Right renal pelvis (tissue), 4 donors: ENCODE data around the gene EIF4G3. TPM values are rescaled to one million over a fixed set of nuclear protein-coding genes. Genes with fewer than 3 reads are reported as not detected.

ENCODE experiments used
- DNase-seq, 4 donors: peaks; one replicate each; pipeline ENCODE4 v3.0.0-alpha.2; 2013; ENCODE audit warnings: low read depth in 4 of 4, low spot score in 3 of 4, missing footprints in 1 of 4
- polyA plus RNA-seq, 4 donors: library from polyadenylated mRNA; unstranded; fragments of 120-200 nt; gene quantifications; one replicate each; pipeline ENCODE4 v1.2.1, GENCODE V29; 2013; ENCODE audit not compliant: insufficient read length in 4 of 4

Gene EIF4G3
- polyA plus RNA-seq, 4 donors, result 64.4 to 76.1 (median 72.2) TPM

DNA sequence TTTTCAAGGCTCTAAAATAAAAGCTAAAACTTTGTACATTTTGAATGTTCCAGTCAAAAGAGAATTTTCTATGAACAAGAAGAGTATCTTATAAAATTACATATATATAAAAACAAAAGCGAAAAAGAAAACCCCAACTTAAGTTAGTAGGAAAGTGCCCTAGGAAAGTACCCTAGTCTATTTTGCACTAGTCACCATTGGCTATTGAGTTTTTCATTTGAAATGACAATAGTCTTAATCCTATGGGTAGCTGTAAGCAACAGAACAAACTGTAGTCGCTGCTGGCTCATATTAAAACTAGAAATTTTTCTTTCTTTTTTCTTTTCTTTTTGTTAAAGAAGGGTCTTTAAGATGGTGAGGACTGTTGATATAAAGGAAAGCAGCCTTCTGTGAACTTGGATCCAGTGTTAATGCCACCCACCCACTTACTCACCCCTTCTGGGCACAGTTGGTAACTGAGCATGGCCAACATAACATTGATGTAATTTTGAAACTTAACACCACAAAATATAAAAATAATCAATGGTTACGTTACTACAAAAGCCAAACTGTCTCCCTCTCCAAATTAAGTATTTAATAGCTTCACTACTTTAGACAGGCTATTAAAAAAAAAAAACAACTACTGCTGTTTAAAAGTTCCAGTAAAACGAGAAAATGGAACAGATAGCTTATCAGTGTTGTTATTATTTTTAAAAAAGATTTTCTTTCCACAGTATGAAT, 177.0 kb downstream of the EIF4G3 start:
- no peak for DNase-seq

DNA sequence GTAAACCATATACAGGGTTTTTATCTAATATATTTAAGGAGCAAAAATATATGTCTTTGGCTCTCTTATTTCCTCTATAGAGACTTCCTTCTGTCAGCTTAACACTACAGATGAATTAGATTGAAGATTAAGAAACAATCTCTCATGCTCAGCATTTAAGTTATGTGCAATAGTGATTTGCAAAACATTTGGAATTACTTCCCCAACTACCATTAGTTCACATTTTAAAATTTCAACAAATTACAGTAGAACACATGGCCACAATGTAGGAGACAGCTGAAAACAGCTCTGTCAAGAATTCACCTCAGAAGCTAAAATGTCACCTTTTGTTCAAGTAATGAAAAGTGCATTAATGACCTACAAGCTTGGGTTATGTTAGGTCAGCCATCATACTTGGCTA, 177.9 kb downstream of the EIF4G3 start:
- DNase-seq, result no peak

DNA sequence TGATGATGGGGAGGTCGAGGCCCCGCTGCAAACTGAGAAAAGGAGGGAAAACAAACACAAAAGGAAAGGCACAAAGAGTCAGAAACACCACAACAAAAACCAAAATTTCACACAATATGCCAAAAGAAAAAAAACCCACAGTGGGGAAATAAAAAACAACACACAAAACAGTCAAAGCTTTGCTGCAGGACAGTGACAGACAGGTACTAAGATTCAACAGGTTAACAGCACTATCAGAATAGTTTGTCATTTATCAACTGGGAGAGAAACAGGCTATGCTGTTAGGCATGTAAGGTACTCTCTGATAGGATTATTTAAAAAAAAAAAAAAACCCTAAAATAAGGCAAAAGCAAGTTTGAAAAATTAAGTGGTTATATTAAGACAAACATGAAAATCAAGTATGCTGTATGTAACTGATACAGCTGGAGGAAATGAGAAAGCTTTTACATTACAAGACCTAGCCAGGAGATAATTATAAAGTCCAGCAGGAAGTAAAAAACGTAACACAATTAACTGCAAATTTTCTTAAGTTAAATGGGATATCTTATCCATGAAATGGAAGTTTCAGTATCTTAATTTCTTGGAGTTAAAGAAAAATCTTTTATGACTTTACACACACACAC, 179.0 kb downstream of the EIF4G3 start:
- no peak for DNase-seq

DNA sequence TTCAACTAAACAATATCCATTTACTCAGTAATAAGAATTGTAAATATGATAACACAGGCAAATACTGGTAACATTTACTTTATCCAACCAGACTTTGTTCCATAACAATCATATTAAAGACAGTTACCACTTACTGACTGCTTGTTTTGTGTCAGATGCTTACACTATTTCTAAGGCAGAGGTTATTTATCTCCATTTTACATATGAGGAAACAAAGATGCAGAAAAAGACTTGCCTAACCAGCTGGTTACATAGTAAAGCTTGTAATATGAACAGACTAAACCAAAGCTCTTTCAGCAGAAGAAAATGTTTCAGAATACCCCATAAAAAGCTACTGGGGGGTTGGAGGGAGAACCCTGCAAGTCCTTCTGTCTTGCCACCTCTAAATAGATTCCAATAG, 180.1 kb downstream of the EIF4G3 start:
- DNase-seq, result no peak

DNA sequence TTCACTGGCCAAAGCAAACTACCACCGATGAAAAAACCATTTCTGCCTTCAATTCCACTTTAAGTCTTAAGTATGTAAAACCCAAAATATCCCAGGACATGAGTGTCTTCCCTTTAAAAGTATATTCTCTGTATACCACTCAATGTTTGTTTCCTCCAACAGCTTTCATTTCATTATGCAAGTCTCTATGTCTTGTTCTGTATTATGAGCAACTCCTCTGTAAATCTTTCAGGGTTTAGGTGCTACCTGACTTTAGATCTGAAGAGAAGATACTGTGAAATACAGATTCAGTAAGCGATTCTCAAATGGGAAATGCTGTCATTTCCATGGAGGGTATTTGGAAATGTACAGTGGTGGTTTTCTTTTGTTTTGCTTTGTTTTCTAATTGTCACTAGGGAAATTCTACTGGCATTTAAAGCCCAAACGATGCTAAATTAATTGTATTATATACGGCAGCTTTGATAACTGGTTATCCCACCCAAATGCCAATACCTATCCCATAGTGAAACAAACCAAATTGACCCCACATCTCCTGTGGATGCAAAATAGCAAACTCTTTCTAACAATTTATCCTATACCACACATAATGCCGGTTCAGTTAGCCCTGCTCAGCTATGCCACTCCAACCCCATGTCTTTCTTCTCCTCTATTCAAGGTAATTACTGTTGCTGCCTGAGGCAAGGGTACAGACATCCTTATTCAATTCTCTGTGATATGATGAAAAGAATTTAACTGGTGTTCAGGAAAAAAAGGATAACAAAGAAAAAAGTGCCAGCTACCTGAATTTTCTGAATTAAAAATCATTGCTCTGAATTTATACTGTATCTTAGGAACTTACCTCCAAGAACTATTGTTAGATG, 182.8 kb downstream of the EIF4G3 start:
- no peak for DNase-seq

DNA sequence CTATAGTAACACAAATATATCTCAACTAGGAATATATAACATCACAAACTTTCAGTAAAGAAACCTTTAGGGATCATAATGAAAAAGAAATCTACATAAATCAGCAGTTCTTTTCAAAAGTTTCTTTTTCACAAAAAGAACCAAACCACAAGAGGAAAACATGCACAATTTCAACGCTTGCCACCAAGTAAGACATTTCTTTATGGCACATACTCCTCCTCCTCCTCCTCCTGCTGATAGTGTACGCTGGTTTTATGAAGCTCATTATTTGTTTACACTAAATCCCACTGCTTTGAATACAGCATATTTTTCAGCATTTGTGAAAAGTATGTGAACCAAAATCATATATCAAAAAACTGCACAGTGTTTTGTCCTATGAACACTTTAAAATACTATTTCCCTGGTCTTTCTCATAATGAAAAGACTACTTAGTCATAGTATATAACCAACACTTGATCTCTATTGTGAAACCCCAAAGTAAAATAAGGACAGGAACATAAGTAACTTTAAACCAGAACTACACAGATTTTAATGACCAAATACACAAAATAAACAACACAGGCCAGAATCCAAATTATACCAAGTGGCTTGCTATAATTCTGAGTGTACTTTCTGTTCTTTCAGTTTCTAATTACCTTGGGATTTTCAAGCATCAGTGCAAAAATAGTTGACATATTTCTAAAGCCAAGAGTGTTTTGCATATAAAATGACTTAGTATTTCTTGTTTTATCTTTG, 184.2 kb downstream of the EIF4G3 start:
- no peak for DNase-seq

DNA sequence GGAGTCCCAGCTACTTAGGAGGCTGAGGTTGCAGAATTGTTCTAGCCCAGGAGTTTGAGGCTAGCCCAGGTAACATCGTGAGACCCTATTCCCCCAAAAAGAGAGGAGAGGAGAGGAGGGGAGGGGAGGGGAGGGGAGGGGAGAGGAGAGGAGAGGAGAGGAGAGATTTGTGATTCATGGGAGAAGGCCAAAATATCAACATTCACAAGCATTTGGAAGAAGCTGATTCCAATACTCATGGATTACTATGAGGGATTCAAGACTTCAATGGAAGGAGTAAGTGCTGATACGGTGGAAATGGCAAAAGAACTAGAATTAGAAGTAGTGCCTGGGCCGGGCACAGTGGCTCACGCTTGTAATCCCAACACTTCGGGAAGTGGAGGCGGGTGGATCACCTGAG, 187.8 kb downstream of the EIF4G3 start:
- DNase-seq, result no peak

DNA sequence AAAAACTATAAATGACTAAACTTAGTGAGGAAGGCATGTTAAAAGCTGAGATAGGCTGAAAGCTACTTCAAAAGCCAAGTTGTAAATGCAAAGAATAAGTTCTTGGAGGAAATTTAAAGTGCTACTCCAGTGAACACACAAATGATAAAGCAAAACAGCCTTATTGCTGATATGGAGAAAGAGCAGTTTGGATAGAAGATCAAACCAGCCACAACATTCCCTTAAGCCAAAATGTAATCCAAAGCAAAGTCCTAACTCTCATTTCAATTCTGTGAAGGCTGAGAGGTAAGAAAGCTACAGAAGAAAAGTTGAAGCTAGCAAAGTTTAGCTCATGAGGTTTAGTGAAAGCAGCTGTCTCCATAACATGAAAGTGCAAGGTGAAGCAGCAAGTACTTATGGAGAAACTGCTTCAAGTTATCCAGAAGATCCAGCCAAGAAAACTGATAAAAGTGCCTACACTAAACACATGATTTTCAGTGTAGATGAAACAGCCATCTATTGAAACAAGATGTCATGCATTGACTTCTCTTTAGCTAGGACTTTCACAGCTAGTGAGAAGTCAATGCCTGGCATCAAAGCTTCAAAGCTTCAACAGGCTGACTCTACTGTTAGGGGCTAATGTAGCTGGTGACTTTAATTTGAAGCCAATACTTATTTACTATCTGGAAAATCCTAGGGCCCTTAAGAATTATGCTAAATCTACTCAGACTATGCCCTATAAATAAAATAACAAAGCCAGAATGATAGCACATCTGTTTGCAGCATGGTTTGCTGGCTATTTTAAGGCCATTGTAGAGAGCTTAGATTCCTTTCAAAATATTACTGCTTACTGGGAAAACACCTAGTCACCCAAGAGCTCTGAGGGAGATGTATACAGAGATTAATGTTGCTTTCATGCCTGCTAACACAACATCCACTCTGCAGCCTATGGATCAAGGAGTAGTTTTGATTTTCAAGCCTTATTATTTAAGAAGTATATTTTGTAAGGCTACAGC, 188.6 kb downstream of the EIF4G3 start:
- DNase-seq, result no peak

DNA sequence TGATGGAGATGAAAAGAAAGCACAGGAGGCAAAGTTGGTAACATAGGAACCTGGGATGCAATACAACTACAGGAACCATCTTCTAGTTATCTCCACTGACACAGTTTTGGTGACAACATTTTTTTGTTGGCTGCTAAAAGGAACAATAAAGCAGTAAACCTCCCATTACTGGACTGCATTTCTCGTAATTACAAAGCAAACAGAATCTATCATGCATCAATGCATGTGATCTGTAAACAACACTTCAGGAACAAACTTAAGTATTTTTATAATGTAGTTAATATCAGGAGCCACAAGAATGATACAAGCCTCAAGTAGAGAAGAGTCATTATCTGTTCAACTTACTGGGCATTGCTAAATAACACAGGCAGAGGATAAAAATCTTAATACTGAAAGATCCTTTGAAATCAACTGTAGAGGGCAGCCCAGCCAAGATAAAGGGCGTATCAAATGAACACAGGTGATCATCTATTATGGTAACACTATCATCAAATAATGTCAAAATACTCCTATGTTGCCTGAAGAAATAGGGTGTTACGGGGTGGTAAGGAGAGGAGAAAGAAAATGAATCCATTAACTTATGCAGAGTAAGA, 193.3 kb downstream of the EIF4G3 start:
- no peak for DNase-seq

DNA sequence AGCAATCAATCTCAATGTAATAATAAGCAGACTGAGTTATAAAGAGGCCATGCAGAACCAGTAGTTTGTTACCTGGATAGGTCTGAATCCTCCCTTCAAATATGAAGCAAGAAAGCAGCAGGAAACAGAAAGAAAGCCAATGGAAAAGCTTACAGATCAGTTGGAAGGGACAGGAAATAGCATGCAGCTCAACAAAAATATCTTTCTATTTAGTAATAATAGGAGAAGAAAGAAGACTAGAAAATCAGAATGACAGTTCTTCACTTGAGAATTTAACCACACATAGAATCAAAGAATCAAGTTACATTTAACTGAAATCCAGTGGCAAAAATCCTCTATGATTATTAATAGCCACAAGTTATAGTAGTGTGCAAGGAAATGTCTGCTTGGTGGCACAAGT, 194.4 kb downstream of the EIF4G3 start:
- no peak for DNase-seq

DNA sequence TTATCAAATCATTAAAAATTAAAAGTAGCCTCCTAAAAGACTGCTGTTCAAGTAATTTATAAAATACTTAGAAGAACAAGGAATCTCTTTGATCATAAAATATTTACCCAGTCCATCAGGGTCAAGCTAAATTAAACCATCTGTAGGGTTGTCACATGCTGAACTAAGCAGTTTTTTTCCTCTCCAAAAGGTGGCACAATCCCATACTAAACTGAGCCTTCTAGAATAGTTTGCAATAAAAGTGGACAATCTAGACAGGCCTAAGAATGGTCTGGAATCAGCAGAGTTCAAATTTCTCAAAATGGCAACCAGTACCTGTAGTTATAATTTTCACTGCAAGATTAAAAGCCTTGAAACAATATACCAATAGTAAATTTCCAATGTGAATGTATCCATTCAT, 194.8 kb downstream of the EIF4G3 start:
- DNase-seq, result no peak

DNA sequence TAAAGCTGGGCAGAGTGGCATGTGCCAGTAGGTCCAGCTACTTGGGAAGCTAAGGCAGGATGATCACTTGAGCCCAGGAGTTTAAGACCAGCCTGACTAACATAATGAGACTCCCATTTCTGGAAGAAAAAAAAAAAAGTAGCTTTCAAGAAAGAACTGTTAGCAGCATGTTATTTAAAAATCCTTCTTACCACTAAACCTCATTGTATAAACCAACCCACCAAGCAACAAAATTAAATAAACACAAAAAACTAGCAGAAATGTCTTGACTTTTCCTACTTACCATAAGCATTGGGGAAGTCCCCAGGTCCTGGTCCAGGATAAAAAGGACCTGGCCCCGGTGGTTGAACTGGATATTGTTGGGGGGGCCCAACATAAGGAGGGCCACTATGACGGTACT, 196.6 kb downstream of the EIF4G3 start:
- DNase-seq, result no peak

DNA sequence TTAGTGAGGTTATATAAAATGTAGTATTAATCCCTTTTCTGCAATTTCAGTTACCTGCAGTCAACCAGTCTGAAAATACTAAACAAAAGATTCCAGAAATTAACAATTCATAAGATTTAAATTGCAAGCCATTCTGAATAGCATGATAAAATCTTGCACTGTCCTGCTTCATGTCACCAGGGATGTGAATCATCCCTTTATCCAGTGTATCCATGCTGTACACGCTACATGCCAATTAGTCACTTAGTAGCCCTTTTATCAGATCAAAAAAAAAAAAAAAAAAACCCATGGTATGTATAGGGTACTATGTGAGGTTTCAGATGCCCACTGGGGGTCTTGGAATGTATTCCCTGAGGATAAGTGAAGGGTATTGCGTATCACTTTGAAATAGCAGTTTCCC, 198.3 kb downstream of the EIF4G3 start:
- no peak for DNase-seq

DNA sequence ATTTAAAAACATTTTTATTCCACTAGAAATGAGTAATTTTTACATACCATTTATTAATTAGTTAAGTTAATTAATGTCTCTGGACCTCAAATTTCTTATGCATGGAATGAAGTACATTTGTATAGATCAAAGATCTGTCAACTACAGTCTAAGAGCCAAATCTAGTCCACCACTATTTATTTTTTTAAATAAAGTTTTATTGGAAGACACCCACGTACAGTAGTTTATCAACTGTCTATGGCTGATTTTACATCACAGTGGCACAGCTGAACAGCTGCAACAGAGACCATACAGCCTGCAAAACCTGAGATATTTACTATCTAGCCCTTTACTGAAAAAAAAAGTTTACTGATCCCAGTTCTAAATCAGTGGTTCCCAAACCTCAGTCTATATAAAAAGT, 201.0 kb downstream of the EIF4G3 start:
- DNase-seq, result no peak

DNA sequence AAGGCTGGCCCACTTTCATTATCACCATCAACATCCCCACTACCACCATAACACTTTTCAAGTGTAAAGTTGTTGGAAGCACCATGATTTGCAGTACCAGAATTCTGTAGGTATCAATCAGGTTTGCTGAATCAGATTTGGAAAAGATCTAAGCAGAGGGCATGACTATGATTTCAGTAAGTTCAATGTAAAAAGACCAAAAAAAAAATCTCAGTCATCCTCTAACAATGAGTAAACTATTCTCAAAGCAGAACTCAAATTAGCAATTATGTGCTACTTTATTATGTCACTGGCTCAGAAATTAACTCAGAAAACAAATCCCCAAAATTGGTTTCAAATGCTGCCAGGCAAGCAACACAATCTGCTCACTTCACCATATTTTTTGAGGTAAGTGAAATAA, 201.7 kb downstream of the EIF4G3 start:
- DNase-seq, result no peak

DNA sequence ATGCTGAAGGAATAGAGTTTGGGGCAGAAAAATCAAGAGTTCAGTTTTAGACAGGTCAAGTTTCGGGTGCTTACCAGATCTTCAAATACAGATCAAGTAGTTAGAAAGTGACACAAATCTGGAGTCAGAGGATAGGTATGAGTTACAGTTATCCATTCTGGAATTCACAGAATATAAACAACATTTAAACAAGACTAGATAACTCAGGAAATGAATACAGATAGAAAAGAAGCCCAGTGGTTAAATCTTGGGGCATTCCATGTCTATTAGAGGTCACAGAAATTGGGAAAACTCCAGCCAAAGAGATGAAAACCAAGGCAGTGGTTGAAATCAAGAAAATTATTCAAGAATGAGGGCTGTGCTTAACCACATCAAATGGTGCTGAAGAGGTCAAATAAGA, 202.6 kb downstream of the EIF4G3 start:
- no peak for DNase-seq

DNA sequence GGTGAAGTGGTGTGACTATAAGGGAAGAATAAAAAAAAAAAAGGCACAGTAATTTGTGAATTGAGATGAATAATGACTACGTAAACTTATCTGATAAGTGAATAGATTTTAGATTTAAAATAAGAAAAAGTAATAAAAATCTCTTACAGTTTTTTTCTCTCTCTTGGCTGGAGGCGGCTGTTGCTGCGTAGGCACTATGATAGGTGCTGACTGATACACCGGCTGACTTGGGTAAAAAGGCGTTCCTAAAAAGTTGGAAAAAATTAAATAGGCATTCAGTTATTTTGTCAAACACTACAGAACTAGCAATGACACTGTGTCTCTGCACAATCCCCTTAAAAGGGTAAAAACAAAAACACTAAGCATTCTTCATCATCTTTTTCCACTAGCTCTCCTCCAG, 203.8 kb downstream of the EIF4G3 start:
- no peak for DNase-seq

DNA sequence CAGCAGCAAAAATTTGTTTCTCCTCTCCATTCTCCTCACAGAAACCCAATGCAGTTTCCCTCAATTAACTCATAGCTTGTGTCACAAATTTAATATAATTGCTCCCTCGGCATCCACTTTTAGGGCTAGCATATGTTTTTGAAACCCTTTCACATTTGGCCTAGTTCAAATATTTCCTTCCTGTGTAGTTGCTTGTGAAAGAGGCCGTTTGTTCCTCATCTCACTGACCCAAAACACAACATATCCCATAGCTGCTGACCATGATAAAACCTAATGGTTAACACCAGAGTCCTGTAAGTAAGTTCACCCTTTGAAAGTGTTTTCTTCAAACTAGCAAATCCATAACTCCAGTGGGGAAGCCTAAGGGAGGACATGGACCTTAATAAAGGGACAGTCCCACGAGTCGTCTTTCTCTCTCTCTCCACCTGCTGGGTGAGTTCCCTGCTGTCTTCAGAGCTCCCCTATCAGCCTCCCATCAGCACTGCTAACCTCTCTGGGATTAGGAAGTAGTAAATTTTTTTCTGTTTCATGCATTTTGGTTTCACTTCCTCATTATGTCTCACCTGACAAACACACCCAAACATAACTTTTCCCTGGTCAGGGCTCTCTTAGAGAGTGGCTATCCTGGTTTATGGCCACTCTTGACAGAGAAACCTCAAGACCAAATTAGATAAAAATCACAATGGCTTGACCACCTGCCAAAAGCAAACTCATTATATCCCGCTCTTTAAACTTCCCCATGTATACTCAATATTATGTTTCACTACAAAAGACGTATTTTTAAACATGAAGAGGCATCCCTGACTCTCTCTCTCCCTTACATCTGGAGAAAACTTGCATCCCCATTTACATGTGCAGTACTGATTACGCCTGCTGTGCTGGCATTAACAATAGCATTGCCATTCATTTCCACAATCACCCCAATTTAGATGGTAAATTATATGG, 211.9 kb downstream of the EIF4G3 start:
- no peak for DNase-seq
